Endothelial cell of umbilical vein (primary cell): ENCODE measurements around the gene ERGIC1.
A peak's percentile ranks its signal among the peaks of the same experiment; 100 is the strongest.

Experiments
- CTCF ChIP-seq, 2 donors: IDR thresholded peaks; 1 replicate in 1 of 2; 2 replicates in 1 of 2; pipeline ENCODE4 v1.5.1; 2011; ENCODE audit warnings: low read length in 2 of 2, mild to moderate bottlenecking in 2 of 2, moderate library complexity in 2 of 2, control low read depth in 1 of 2, inconsistent platforms in 1 of 2, low read depth in 1 of 2; ENCODE audit not compliant: insufficient read depth in 1 of 2; ENCODE audit errors: extremely low read depth in 1 of 2
- EZH2 ChIP-seq: IDR thresholded peaks from 2 replicates; pipeline ENCODE4 v1.6.1; 2012; ENCODE audit warnings: borderline replicate concordance, low read depth, mild to moderate bottlenecking, moderate library complexity, low read length, inconsistent platforms; ENCODE audit not compliant: severe bottlenecking
- FOS ChIP-seq: IDR thresholded peaks from 2 replicates; pipeline ENCODE4 v1.6.1; 2011; ENCODE audit warnings: mild to moderate bottlenecking, low read length, moderate library complexity, borderline replicate concordance; ENCODE audit not compliant: insufficient read depth
- GATA2 ChIP-seq: IDR thresholded peaks from 2 replicates; pipeline ENCODE4 v1.7.0; 2011; ENCODE audit warnings: low read depth, mild to moderate bottlenecking, moderate library complexity, mixed read lengths, low read length; ENCODE audit not compliant: insufficient read length, insufficient read depth
- JUN ChIP-seq: IDR thresholded peaks from 2 replicates; pipeline ENCODE4 v1.6.1; 2011; ENCODE audit warnings: borderline replicate concordance, low read depth; ENCODE audit not compliant: insufficient read length, insufficient read depth
- MYC ChIP-seq: IDR thresholded peaks from one replicate; pipeline ENCODE4 v1.6.1; 2011; ENCODE audit warnings: mild to moderate bottlenecking, low read depth, low read length
- POLR2A ChIP-seq: IDR thresholded peaks from 2 replicates; pipeline ENCODE4 v1.6.1; 2012; ENCODE audit warnings: low read depth, mild to moderate bottlenecking, control low read depth, low read length
- POLR2AphosphoS5 ChIP-seq: IDR thresholded peaks from 2 replicates; pipeline ENCODE4 v1.6.1; 2012; ENCODE audit warnings: low read depth, mild to moderate bottlenecking, control low read depth, low read length, moderate library complexity; ENCODE audit not compliant: insufficient read depth
- TF ChIP-seq, protein P1 (sequence below): IDR thresholded peaks from 2 replicates; pipeline ENCODE4 v1.6.1; 2011; ENCODE audit not compliant: insufficient read depth, insufficient read length

DNA sequence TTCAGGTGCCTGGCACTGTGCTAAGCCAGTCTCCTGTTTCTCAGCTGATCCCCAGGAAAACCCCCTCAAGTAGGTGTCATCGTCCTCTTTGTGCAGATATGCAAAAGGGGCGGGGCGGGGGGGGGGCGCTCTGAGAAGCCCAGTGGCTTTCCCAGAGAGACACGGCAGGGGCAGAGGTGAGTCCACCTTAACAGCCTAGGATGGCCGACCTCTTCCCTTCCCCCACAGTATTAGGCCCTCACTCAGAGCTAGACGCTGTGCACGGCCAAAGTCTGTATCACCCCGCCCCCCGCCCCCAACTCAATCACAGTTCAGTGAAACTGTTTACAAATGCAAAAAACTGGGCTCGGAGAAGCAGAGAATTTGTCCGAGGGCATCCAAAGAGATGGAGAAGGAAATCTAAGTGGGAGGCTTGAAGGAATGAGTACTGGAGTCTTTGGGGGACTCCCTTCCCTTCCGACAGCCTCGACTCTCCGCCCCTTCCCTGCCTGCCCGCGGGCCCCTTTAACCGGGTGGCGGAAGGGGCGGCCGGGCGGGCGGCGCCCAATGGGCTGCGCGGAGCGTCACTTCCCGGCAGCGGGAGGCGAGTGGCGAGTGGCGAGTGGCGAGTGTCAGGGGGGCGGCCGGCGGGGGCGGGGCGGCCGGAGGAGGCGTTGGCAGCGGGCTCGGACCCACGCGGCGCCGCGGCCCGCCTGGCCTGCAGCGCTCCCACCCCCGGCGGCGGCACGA lies at the start of gene ERGIC1:
- TF ChIP-seq CTCF (IDR thresholded peaks at IDR 0.05; ENCODE audit: extremely low read depth in 1 of 2, insufficient read depth in 1 of 2, low read depth in 1 of 2, low read length in 2 of 2) (no peak), POLR2A (peak; percentile 72), POLR2AphosphoS5 (peak; percentile 63), MYC (no peak), EZH2 (no peak), JUN (no peak), FOS (no peak), GATA2 (no peak)
- TF ChIP-seq, protein P1, sequence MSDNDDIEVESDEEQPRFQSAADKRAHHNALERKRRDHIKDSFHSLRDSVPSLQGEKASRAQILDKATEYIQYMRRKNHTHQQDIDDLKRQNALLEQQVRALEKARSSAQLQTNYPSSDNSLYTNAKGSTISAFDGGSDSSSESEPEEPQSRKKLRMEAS: no peak
